K562 (cell line): Measurements from ENCODE around the gene CCDC178. TPM values are rescaled to one million over a fixed set of nuclear protein-coding genes. Genes with fewer than 3 reads are reported as not detected.

Source experiments
- ATAC-seq: fragments of 200-7000 bp; cut with Tn5 transposase; 3 replicates; pipeline ENCODE4 v1.9.1; 2020; ENCODE audit warnings: moderate library complexity
- BruUV-seq: library from RNA; stranded (reverse); fragments of 400-500 nt; replicated peaks from 2 replicates; lab custom pipeline; 2021; lab: Mats Ljungman, UMichigan
- CTCF ChIA-PET: fragments of 300-600 bp; formaldehyde crosslinking; extraction: SDS; loops from one replicate; lab custom pipeline; 2021; ENCODE audit warnings: low intra/inter-chr PET ratio; lab: Yijun Ruan, JAX
- POLR2A ChIA-PET: fragments of 300-600, 350-650 bp; sonication (Branson Sonifier 250); formaldehyde crosslinking; extraction: SDS; loops from one replicate; lab custom pipeline; 2021; ENCODE audit warnings: antibody characterized with exemption, inconsistent platforms; lab: Yijun Ruan, JAX
- DNase-seq, 4 experiments: peaks; one replicate each; pipeline versions ENCODE4 v3.0.0 to v3.0.0-alpha.2; 2011 to 2018; ENCODE audit warnings: low spot score in 3 of 4, mixed read lengths in 3 of 4; ENCODE audit errors: extremely low read depth in 1 of 4
- FAIRE-seq: peaks from 2 replicates; lab custom pipeline; 2011; peaks lifted over from hg19 to GRCh38; lab: Jason Lieb, UNC
- H2AFZ ChIP-seq: 2 replicates; pipeline ENCODE4 v1.6.0; 2011; ENCODE audit warnings: low read depth, low read length, control low read depth, inconsistent platforms
- H3K27ac ChIP-seq: fragments of 200-600 bp; 3 replicates; pipeline ENCODE4 v1.8.0; 2011; ENCODE audit warnings: low read depth, mild to moderate bottlenecking, control low read depth, inconsistent platforms, low read length, moderate library complexity, mixed read lengths; ENCODE audit errors: extremely low read depth
- H3K27me3 ChIP-seq, 2 experiments: fragments of 300-600 bp in 1 of 2; 2 replicates in 1 of 2; 3 replicates in 1 of 2; pipeline versions ENCODE4 v1.6.0 to v1.8.0; 2011; ENCODE audit warnings: inconsistent platforms in 2 of 2, low read length in 2 of 2, mild to moderate bottlenecking in 1 of 2, mixed read lengths in 1 of 2, moderate library complexity in 1 of 2; ENCODE audit not compliant: control insufficient read depth in 2 of 2, insufficient read depth in 2 of 2
- H3K36me3 ChIP-seq: fragments of 300-600 bp; 3 replicates; pipeline ENCODE4 v1.8.0; 2011; ENCODE audit warnings: mild to moderate bottlenecking, low read length, inconsistent platforms; ENCODE audit not compliant: control insufficient read depth, insufficient read depth
- H3K4me1 ChIP-seq, 2 experiments: fragments of 200-600 bp in 1 of 2; replicated peaks in 1 of 2; 2 replicates in 1 of 2; 3 replicates in 1 of 2; pipeline versions ENCODE4 v1.5.1 to v1.8.0; 2011; ENCODE audit warnings: inconsistent platforms in 2 of 2, low read length in 2 of 2, mild to moderate bottlenecking in 1 of 2, mixed read lengths in 1 of 2, moderate library complexity in 1 of 2; ENCODE audit not compliant: control insufficient read depth in 2 of 2, insufficient read depth in 2 of 2
- H3K4me2 ChIP-seq: 2 replicates; pipeline ENCODE4 v1.6.1; 2011; ENCODE audit warnings: low read length, control low read depth, inconsistent platforms, mixed read lengths; ENCODE audit not compliant: insufficient read depth
- H3K4me3 ChIP-seq: fragments of 200-600 bp; sonication (generic), shearing (Covaris generic); 2 replicates; pipeline ENCODE4 v1.5.1; 2016; ENCODE audit warnings: control low read depth, inconsistent platforms
- H3K79me2 ChIP-seq: fragments of 200-600 bp; 3 replicates; pipeline ENCODE4 v1.8.0; 2011; ENCODE audit warnings: low read length, inconsistent platforms; ENCODE audit not compliant: control insufficient read depth, insufficient read depth
- H3K9ac ChIP-seq, 2 experiments: 2 replicates each; pipeline versions ENCODE4 v1.6.0 to v1.6.1; 2011; ENCODE audit warnings: low read depth in 2 of 2, low read length in 2 of 2, control low read depth in 1 of 2, inconsistent platforms in 1 of 2, mild to moderate bottlenecking in 1 of 2, mixed read lengths in 1 of 2; ENCODE audit not compliant: insufficient read depth in 1 of 2
- H3K9me1 ChIP-seq: one replicate; pipeline ENCODE4 v1.6.0; 2011; ENCODE audit warnings: inconsistent platforms, mild to moderate bottlenecking, low read length, moderate library complexity; ENCODE audit not compliant: control insufficient read depth, insufficient read depth
- H3K9me3 ChIP-seq: replicated peaks from 2 replicates; pipeline ENCODE4 v1.5.1; 2011; ENCODE audit warnings: low read depth, low read length, inconsistent platforms; ENCODE audit not compliant: control insufficient read depth, insufficient read depth
- H4K20me1 ChIP-seq: replicated peaks from 2 replicates; pipeline ENCODE4 v1.6.1; 2011; ENCODE audit warnings: low read length, inconsistent platforms, mixed read lengths; ENCODE audit not compliant: control insufficient read depth, insufficient read depth
- ATF4 ChIP-seq: fragments of 450-650 bp; formaldehyde crosslinking; IDR thresholded peaks from 2 replicates; pipeline ENCODE4 v1.4.0; 2022; ENCODE audit warnings: mild to moderate bottlenecking, moderate library complexity
- CHD2 ChIP-seq: IDR thresholded peaks from 2 replicates; pipeline ENCODE4 v1.6.1; 2011; ENCODE audit warnings: low read depth, low read length
- FIP1L1 ChIP-seq: fragments of 200-400 bp; formaldehyde crosslinking; IDR thresholded peaks from 2 replicates; pipeline ENCODE4 v1.6.1; 2018; ENCODE audit warnings: mild to moderate bottlenecking, low read depth, low read length; ENCODE audit not compliant: poor library complexity, severe bottlenecking
- GATA2 ChIP-seq: sonication (generic); formaldehyde crosslinking; IDR thresholded peaks from 2 replicates; pipeline ENCODE4 v1.4.0; 2020; ENCODE audit warnings: mild to moderate bottlenecking, missing genetic modification reagents
- HDAC1 ChIP-seq, 2 experiments: fragments of 450-650 bp; IDR thresholded peaks; 2 replicates each; pipeline ENCODE4 v1.6.1; 2016 to 2017; ENCODE audit warnings: inconsistent platforms in 1 of 2, mild to moderate bottlenecking in 1 of 2, moderate library complexity in 1 of 2
- MED1 ChIP-seq: sonication (generic); formaldehyde crosslinking; IDR thresholded peaks from 2 replicates; pipeline ENCODE4 v1.8.1; 2023; ENCODE audit warnings: missing genetic modification reagents, borderline replicate concordance
- NFRKB ChIP-seq: fragments of 450-650 bp; IDR thresholded peaks from 2 replicates; pipeline ENCODE4 v1.6.1; 2016; ENCODE audit warnings: low read depth
- RAD51 ChIP-seq: fragments of 450-650 bp; IDR thresholded peaks from 2 replicates; pipeline ENCODE4 v1.7.1; 2016; ENCODE audit warnings: low read depth, mild to moderate bottlenecking, borderline replicate concordance
- STAG1 ChIP-seq: sonication (generic); formaldehyde crosslinking; IDR thresholded peaks from 2 replicates; pipeline ENCODE4 v1.5.0; 2020; ENCODE audit warnings: missing genetic modification reagents, borderline replicate concordance
- THAP7 ChIP-seq: fragments of 250-450 bp; sonication (Bioruptor Pico); IDR thresholded peaks from 2 replicates; pipeline ENCODE4 v1.5.0; 2021
- U2AF2 ChIP-seq: fragments of 200-400 bp; formaldehyde crosslinking; optimal IDR thresholded peaks from 2 replicates; pipeline ENCODE3; 2017; ENCODE audit warnings: low read depth, mild to moderate bottlenecking, low read length
- ZFPM2 ChIP-seq: fragments of 250-450 bp; sonication (Bioruptor Pico); IDR thresholded peaks from 2 replicates; pipeline ENCODE4 v1.5.1; 2022; ENCODE audit warnings: mild to moderate bottlenecking
- ZNF740 ChIP-seq, 3 experiments: fragments of 200-800 bp in 1 of 3; sonication (Bioruptor generic) in 1 of 3; sonication (generic) in 1 of 3; formaldehyde crosslinking in 1 of 3; IDR thresholded peaks; 2 replicates each; pipeline versions ENCODE4 v1.6.1 to v1.8.0; 2016 to 2022; ENCODE audit warnings: mild to moderate bottlenecking in 2 of 3, missing compliant biosample characterization in 2 of 3, missing genetic modification characterization in 2 of 3, missing genetic modification reagents in 1 of 3
- ZZZ3 ChIP-seq: fragments of 450-650 bp; IDR thresholded peaks from 2 replicates; pipeline ENCODE4 v1.6.1; 2016; ENCODE audit warnings: antibody characterized with exemption, mild to moderate bottlenecking, moderate library complexity
- WGBS: fragments of 100-300 bp; shearing (Covaris generic); methylation state at CpG from one replicate; pipeline ENCODE4 v1.1.6; 2016; ENCODE audit warnings: low coverage, mixed read lengths; ENCODE audit not compliant: insufficient coverage; ENCODE audit errors: missing lambda C conversion rate; 5-methylcytosine and 5-hydroxymethylcytosine counted together
- in situ Hi-C: fragments of 300-500 bp; cut with MboI; formaldehyde crosslinking; loops from 4 replicates; pipeline ENCODE4 v1.15.0; 2018; ENCODE audit warnings: inconsistent platforms, mixed read lengths
- intact Hi-C: fragments of 100-400 bp; cut with micrococcal nuclease; formaldehyde crosslinking; loops from 2 replicates; pipeline ENCODE4 v1.14.2; 2022
- polyA plus RNA-seq, 8 experiments: library from polyadenylated mRNA; depleted of rRNA in 4 of 8; stranded (reverse) in 5 of 8; unstranded in 3 of 8; fragments of >200 nt; fragmentation: Nextera tagmentation in 2 of 8; fragmentation: Illumina TruSeq in 1 of 8; extraction: Ambion mirVana in 2 of 8; extraction: Trizol in 1 of 8; gene quantifications; 2 replicates each; pipeline versions ENCODE4 v1.2.1 to v1.2.3, GENCODE V29; 2011 to 2014; ENCODE audit warnings: inconsistent platforms in 1 of 8, missing spikeins in 1 of 8
- total RNA-seq, 7 experiments: library from RNA; depleted of rRNA in 6 of 7; stranded (reverse); fragments of >200 nt in 6 of 7; fragmentation: Illumina TruSeq in 2 of 7; extraction: Trizol in 2 of 7; gene quantifications; 2 replicates each; pipeline versions ENCODE4 v1.2.1 to v1.2.3, GENCODE V29; 2011 to 2021; ENCODE audit warnings: low replicate concordance in 1 of 7

Gene CCDC178
- total and polyA plus RNA-seq, 9 of the 15 experiments (the other 6 are each of a cell fraction or from before 2014, with no cell fraction given) = 0.12 to 0.47 (median 0.15) TPM; not detected in 6

- ATAC-seq (no peak), DNase-seq (no peak), FAIRE-seq (no peak)
- no peak overlapping the region for H3K4me3 ChIP-seq
- 0% methylated on average over 7 of the region's 7 CpGs for WGBS
- intact Hi-C loops = no loop called here
- H2AFZ ChIP-seq = no peak overlapping the region
- ChIA-PET POLR2A (no interaction called here), CTCF (no interaction called here)
- no peak overlapping the region for H3K27ac ChIP-seq
- no peak overlapping the region for H3K9ac ChIP-seq
- in situ Hi-C loops = no loop called here
- no peaks in the 10 kb centered on the region for H3K4me1 ChIP-seq
- H3K79me2 ChIP-seq = no peaks in the 10 kb centered on the region
- H3K9me1 ChIP-seq = no peaks in the 10 kb centered on the region
- TF ChIP-seq MED1 (CRISPR knock-in tag) (no peak), U2AF2 (no peak), STAG1 (CRISPR knock-in tag) (no peak), GATA2 (CRISPR knock-in tag) (no peak), ZZZ3 (no peak)
- no peaks in the 10 kb centered on the region for H3K36me3 ChIP-seq
- no peaks in the 10 kb centered on the region; the same call in none of the 2 replicates for H3K9me3 ChIP-seq
- H4K20me1 ChIP-seq = no peaks in the 10 kb centered on the region
- H3K4me2 ChIP-seq = no peak overlapping the region
- BruUV-seq = no TSS peak
- H3K27me3 ChIP-seq = no peaks in the 10 kb centered on the region
These were observed 325.0 kb downstream of the CCDC178 start for GRCh38 chr18:33115476-33115875.

- ChIA-PET POLR2A (no interaction called here), CTCF (no interaction called here)
- no TSS peak for BruUV-seq
- Histone ChIP-seq H3K4me1 (no peaks in the 10 kb centered on the region), H2AFZ (no peak overlapping the region), H4K20me1 (no peaks in the 10 kb centered on the region), H3K9me3 (no peaks in the 10 kb centered on the region; the same call in 1 of the 2 replicates), H3K36me3 (no peaks in the 10 kb centered on the region), H3K9me1 (no peaks in the 10 kb centered on the region), H3K9ac (no peak overlapping the region), H3K4me2 (no peak overlapping the region), H3K27ac (no peak overlapping the region), H3K79me2 (no peaks in the 10 kb centered on the region), H3K27me3 (no peaks in the 10 kb centered on the region), H3K4me3 (no peak overlapping the region)
- DNase-seq = no peak
- WGBS = 7% methylated on average over 1 of the region's 1 CpG
- intact Hi-C loops (no loop called here), in situ Hi-C loops (no loop called here)
- no peak for FAIRE-seq
- no peak for ATAC-seq
- TF ChIP-seq ZFPM2 (CRISPR knock-in tag) (no peak), HDAC1 (IDR thresholded peaks at IDR 0.05) (no peak), THAP7 (CRISPR knock-in tag) (no peak), CHD2 (no peak), ZNF740 (CRISPR knock-in tag; IDR thresholded peaks at IDR 0.05) (no peak), ZNF740 (tag; IDR thresholded peaks at IDR 0.05) (no peak), NFRKB (no peak), ATF4 (CRISPR knock-in tag) (no peak), RAD51 (no peak), FIP1L1 (no peak)
These were observed 325.8 kb downstream of the CCDC178 start for GRCh38 chr18:33114749-33115148.
